HG03520 (cell line): ENCODE data around the gene WDTC1.
"Not testable (repeated sequence)": the region's sequence is repeated elsewhere in the genome, so short reads cannot be mapped to it uniquely, and the experiment has no call there.

Experiments
- ATAC-seq: cut with Tn5 transposase; IDR thresholded peaks from one replicate; pipeline ENCODE4 v1.9.1; 2021; ENCODE audit warnings: mild to moderate bottlenecking, moderate library complexity; ENCODE audit not compliant: unreplicated experiment

Gene WDTC1

GRCh38 chr1:27246194-27246593 is 11.8 kb downstream of the WDTC1 start:
- ATAC-seq: no peak

DNA sequence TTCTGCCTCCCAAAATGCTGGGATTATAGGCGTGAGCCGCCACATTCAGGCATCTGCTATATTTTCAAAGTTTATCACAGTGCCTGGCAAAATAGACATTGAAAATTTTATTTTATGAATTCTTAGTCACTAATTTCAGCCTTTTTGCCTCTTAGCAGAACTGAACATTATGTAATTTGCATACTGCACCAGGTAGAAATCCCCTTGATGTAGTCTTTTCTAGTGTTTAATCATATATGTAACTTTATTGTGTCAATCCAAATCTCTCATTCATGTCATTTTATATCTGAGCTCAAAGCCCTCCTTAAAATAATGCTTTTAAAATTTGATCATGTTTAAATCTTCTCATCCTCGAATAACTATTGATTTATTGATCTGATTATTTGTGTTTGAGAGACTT is 19.2 kb downstream of the WDTC1 start:
- no peak for ATAC-seq

GRCh38 chr1:27255136-27255535 is 20.7 kb downstream of the WDTC1 start:
- ATAC-seq: no peak

GRCh38 chr1:27257155-27257554 is 22.7 kb downstream of the WDTC1 start:
- ATAC-seq: no peak

GRCh38 chr1:27258598-27258997 is 24.2 kb downstream of the WDTC1 start:
- ATAC-seq: no peak

GRCh38 chr1:27267153-27267552 is 32.7 kb downstream of the WDTC1 start:
- ATAC-seq: no peak

DNA sequence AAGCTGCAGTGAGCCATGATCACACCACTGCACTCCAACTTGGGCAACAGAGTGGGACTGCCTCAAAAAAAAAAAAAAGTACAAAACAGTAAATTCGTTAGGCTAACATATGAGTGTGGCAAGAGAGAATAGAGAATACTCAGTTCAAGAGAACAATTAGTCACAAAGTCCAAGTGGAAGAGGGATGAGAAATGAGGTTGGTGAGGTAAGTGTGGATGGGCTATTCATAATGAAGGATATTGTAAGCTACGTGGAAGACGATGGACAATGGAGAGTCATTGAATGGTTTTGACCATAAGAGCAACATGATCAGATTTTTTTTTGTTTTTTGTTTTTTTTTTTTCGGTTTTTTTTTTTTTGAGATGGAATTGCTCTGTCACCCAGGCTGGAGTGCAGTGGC is 34.8 kb downstream of the WDTC1 start:
- ATAC-seq: no peak

DNA sequence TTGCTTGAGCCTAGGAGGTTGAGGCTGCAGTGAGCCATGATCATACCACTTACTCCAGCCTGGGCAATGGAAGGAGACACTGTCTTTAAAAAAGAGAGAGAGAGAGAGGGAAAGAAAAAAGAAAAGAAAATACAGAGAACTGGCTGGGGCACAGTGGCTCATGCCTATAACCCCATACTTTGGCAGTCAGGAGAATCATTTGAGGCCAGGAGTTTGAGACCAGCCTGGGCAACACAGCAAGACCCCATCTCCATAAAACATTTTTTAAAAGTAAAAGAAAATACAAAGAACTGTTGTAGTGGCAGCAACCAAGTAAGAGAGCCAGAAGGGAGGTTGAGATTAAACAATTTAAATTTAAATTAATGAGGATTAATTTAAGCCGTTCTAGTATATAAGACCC is 39.8 kb downstream of the WDTC1 start:
- ATAC-seq: no peak

DNA sequence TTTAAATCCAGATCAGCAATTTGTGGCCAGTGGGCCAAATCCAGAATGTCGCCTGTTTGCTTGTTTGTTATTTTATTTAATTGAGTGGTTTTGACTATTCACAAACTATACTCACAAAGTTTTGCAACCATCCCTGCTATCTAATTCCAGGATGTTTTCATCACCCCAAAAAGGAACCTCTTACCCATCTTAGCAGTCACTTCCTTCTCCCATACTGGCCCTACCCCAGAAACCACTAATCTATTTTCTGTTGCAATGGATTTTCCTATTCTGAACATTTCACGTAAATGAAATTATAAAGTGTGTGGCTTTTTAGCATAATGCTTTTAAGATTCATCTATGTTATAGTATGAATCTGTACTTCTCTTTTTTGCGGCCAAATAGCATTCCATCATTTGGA is 41.3 kb downstream of the WDTC1 start:
- ATAC-seq: no peak

DNA sequence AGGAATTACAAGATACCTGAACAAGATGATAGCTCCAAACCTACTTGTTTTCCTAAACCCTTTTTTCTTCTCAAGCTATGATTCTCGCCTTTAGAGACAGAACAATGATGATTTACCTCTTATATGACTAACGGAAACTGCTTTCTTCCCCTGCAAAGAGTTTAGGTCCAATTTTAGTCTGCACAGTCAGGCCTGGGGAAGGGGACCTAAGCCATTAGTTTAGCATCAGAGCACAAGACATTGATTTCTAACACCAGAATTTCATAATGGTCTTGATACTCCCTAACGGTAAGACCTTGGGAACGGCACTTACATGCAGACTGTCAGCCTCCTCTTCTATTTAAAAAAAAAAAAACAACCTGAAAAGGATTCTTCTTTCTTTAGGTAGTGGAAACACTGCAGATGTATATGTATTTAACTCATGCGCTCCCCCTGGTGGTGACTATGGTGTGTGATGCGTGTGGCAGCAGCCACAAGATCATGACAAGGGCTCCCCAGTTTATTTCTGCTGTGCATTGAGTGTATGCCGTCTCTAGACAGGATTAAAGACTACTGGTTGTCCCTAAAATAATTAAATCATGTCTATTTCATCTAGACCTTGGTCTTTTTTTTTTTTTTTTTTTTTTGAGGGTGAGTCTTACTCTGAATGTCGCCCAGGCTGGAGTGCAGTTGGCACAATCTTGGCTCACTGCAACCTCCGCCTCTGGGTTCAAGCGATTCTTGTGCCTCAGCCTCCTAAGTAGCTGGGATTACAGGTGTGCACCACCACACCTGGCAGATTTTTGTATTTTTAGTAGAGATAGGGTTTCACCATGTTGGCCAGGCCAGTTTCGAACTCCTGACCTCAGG is 50.2 kb downstream of the WDTC1 start:
- ATAC-seq: no peak

DNA sequence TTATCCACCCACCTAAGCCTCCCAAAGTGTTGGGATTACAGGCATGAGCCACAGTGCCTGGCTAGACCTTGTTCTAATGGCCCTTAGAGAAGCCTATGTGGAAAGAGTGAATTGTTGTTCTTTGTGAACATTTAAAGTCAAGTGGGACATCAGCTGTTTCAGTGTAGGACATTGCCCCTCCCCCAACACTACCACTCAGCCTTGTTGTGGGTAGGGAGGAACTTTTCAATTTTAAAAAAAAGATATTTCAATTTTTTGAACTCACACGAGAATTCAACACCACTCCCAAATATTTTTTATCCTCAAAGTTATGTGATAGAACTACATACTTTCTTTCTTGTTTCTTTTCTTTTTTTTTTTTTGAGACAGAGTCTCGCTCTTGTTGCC is 50.8 kb downstream of the WDTC1 start:
- ATAC-seq: no peak

- not testable (repeated sequence) for ATAC-seq
Observed at GRCh38 chr1:27285821-27286220, 51.4 kb downstream of the WDTC1 start.

DNA sequence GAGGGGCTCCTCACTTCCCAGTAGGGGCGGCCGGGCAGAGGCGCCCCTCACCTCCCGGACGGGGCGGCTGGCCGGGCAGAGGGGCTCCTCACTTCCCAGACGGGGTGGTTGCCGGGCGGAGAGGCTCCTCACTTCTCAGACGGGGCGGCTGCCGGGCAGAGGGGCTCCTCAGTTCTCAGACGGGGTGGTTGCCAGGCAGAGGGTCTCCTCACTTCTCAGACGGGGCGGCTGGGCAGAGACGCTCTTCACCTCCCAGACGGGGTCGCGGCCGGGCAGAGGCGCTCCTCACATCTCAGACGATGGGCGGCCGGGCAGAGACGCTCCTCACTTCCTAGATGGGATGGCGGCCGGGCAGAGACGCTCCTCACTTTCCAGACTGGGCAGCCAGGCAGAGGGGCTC is 54.7 kb downstream of the WDTC1 start:
- ATAC-seq: not testable (repeated sequence)

GRCh38 chr1:27290581-27290980 is 56.1 kb downstream of the WDTC1 start:
- ATAC-seq: no peak

- ATAC-seq: no peak
Observed at GRCh38 chr1:27292106-27292505, 57.7 kb downstream of the WDTC1 start.

DNA sequence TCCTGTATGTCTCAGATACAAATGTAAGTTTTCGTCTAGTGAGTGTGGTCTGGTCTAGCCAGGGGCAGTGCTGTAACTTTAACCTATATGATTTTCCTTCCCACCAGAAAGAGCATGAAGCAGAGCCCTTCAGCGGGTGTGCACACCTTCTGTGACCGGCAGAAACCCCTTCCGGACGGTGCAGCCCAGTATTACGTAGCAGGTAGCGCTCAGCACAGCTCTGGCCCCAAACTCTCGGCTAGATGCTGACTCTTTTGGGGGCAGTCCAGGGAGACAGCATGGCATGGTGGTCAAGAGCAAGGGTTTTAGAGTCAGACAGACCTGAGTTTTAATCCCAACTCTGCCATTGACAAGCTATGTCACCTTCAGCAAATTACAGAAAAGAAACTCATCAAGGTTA is 59.5 kb downstream of the WDTC1 start:
- no peak for ATAC-seq

- ATAC-seq: no peak
Observed at GRCh38 chr1:27296773-27297291, 62.4 kb downstream of the WDTC1 start.

DNA sequence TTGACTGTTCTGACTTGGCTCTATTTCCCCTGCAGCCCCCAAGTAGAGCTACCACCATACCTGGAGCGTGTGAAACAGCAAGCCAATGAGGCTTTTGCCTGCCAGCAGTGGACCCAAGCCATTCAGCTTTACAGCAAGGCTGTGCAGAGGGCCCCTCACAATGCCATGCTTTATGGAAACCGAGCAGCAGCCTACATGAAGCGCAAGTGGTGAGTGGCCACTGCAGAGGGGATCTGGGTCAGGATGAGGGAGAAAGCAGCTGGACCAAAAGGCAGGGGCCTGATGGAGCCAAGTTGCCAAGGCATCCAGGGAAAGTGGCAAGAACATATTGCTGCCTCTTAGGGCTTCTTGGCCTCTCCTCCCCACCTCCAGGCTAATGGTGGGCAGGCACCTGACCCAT is 63.5 kb downstream of the WDTC1 start:
- ATAC-seq: no peak

GRCh38 chr1:27298632-27299384 is 64.4 kb downstream of the WDTC1 start:
- no peak for ATAC-seq

- ATAC-seq: no peak
Observed at GRCh38 chr1:27299385-27300271, 65.2 kb downstream of the WDTC1 start.
